Gastrocnemius medialis (tissue), 4 donors: ENCODE data around the gene CORO2A.
"Not testable (repeated sequence)": the region's sequence is repeated elsewhere in the genome, so short reads cannot be mapped to it uniquely, and the experiment has no call there.

ENCODE experiments used
- POLR2A ChIP-seq, 2 donors: fragments of 450-650 bp; IDR thresholded peaks; one replicate each; pipeline ENCODE4 v1.6.1; 2017; ENCODE audit warnings: antibody characterized with exemption in 2 of 2, mild to moderate bottlenecking in 2 of 2, moderate library complexity in 2 of 2
- TF ChIP-seq, protein P1 (sequence below), 5 experiments: fragments of 450-650 bp in 3 of 5; fragments of 200-600 bp in 2 of 5; sonication (generic) in 2 of 5; IDR thresholded peaks in 4 of 5; conservative IDR thresholded peaks in 1 of 5; 1 replicate in 4 of 5; 2 replicates in 1 of 5; pipeline ENCODE4 v1.5.1; 2016 to 2019; ENCODE audit warnings: antibody characterized with exemption in 5 of 5, mild to moderate bottlenecking in 3 of 5, moderate library complexity in 3 of 5

DNA sequence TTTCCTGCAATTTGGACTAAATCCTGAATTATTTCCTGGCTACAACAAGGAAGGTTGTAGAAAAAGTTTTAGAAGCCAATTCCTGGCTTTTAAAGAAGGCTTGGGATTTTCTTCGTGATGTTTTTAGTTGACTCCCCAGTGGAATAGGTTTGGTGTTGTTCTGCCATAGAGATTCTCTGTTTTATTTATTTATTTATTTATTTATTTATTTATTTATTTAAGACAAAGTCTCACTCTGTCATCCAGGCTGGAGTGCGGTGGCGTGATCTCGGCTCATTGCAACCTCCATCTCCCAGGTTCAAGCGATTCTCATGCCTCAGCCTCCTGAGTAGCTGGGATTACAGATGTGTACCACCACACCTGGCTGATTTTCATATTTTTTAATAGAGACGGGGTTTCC lies 75.3 kb downstream of the CORO2A start:
- TF ChIP-seq, protein P1, sequence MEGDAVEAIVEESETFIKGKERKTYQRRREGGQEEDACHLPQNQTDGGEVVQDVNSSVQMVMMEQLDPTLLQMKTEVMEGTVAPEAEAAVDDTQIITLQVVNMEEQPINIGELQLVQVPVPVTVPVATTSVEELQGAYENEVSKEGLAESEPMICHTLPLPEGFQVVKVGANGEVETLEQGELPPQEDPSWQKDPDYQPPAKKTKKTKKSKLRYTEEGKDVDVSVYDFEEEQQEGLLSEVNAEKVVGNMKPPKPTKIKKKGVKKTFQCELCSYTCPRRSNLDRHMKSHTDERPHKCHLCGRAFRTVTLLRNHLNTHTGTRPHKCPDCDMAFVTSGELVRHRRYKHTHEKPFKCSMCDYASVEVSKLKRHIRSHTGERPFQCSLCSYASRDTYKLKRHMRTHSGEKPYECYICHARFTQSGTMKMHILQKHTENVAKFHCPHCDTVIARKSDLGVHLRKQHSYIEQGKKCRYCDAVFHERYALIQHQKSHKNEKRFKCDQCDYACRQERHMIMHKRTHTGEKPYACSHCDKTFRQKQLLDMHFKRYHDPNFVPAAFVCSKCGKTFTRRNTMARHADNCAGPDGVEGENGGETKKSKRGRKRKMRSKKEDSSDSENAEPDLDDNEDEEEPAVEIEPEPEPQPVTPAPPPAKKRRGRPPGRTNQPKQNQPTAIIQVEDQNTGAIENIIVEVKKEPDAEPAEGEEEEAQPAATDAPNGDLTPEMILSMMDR (IDR thresholded peaks at IDR 0.05 in 4 of 5, conservative IDR thresholded peaks at IDR 0.05 in 1 of 5): not testable (repeated sequence)
- not testable (repeated sequence) for TF ChIP-seq POLR2A (IDR thresholded peaks at IDR 0.05)
